Caco-2 (cell line): ENCODE data around the gene PXT1. TPM values are rescaled to one million over a fixed set of nuclear protein-coding genes. Genes with fewer than 3 reads are reported as not detected.

Source experiments
- BruUV-seq: library from RNA; stranded (reverse); fragments of 400-500 nt; replicated peaks from 2 replicates; lab custom pipeline; 2021; lab: Mats Ljungman, UMichigan
- CTCF ChIA-PET: fragments of 300-600 bp; sonication (Branson Sonifier 250); formaldehyde crosslinking; loops from one replicate; lab custom pipeline; 2022; ENCODE audit warnings: antibody characterized with exemption; lab: Charles Lee
- POLR2A ChIA-PET: fragments of 300-600 bp; sonication (Branson Sonifier 250); formaldehyde crosslinking; loops from one replicate; lab custom pipeline; 2022; ENCODE audit warnings: antibody characterized with exemption; lab: Charles Lee
- DNase-seq, 2 experiments: peaks; one replicate each; pipeline versions ENCODE4 v3.0.0 to v3.0.0-alpha.2; 2020 to 2022
- H3K27me3 ChIP-seq: replicated peaks from 2 replicates; pipeline ENCODE4 v1.6.0; 2011; ENCODE audit warnings: low read length; ENCODE audit not compliant: control insufficient read depth, insufficient read depth
- H3K36me3 ChIP-seq: 2 replicates; pipeline ENCODE4 v1.5.1; 2011; ENCODE audit warnings: low read length; ENCODE audit not compliant: control insufficient read depth, insufficient read depth
- H3K4me1 ChIP-seq: fragments of 250-450 bp; sonication (Bioruptor Pico); 2 replicates; pipeline ENCODE4 v1.5.1; 2020; ENCODE audit warnings: mild to moderate bottlenecking
- H3K4me3 ChIP-seq: 2 replicates; pipeline ENCODE4 v1.5.1; 2011; ENCODE audit warnings: low read depth, mild to moderate bottlenecking, control low read depth, low read length
- H3K9me3 ChIP-seq: fragments of 250-450 bp; sonication (Bioruptor Pico); 2 replicates; pipeline ENCODE4 v1.5.1; 2020; ENCODE audit warnings: mild to moderate bottlenecking, moderate library complexity
- H3K27ac Mint-ChIP-seq: one replicate; pipeline ENCODE4 v1.8.0; 2022; ENCODE audit warnings: mixed read lengths; ENCODE audit not compliant: unreplicated experiment
- H3K27me3 Mint-ChIP-seq: one replicate; pipeline ENCODE4 v1.8.0; 2022; ENCODE audit warnings: mixed read lengths; ENCODE audit not compliant: insufficient read depth, unreplicated experiment
- H3K36me3 Mint-ChIP-seq: one replicate; pipeline ENCODE4 v1.8.0; 2022; ENCODE audit warnings: mild to moderate bottlenecking, mixed read lengths; ENCODE audit not compliant: insufficient read depth, unreplicated experiment
- H3K4me1 Mint-ChIP-seq: one replicate; pipeline ENCODE4 v1.8.0; 2022; ENCODE audit warnings: low read depth, mixed read lengths; ENCODE audit not compliant: unreplicated experiment
- H3K4me3 Mint-ChIP-seq: one replicate; pipeline ENCODE4 v1.8.0; 2022; ENCODE audit warnings: mild to moderate bottlenecking, moderate library complexity, mixed read lengths; ENCODE audit not compliant: unreplicated experiment
- H3K9me3 Mint-ChIP-seq: one replicate; pipeline ENCODE4 v1.8.0; 2022; ENCODE audit warnings: mixed read lengths; ENCODE audit not compliant: unreplicated experiment
- intact Hi-C: fragments of 100-400 bp; cut with micrococcal nuclease; formaldehyde crosslinking; loops from one replicate; pipeline ENCODE4 v1.10.0; 2022; ENCODE audit not compliant: unreplicated experiment
- total RNA-seq: library from RNA; stranded (reverse); gene quantifications from 2 replicates; pipeline ENCODE4 v1.2.3, GENCODE V29; 2022
- TF ChIP-seq, protein P1 (sequence below), 2 experiments: fragments of 200-600 bp in 1 of 2; IDR thresholded peaks; 1 replicate in 1 of 2; 2 replicates in 1 of 2; pipeline versions ENCODE4 v1.5.1 to v1.8.0; 2011 to 2022; ENCODE audit warnings: antibody characterized with exemption in 1 of 2, control low read depth in 1 of 2, inconsistent platforms in 1 of 2, low read depth in 1 of 2, low read length in 1 of 2, mild to moderate bottlenecking in 1 of 2, moderate library complexity in 1 of 2; ENCODE audit not compliant: insufficient read depth in 1 of 2, severe bottlenecking in 1 of 2, unreplicated experiment in 1 of 2

The PXT1 gene
- total RNA-seq, 1 experiment from 2014 or later, result not detected

DNA sequence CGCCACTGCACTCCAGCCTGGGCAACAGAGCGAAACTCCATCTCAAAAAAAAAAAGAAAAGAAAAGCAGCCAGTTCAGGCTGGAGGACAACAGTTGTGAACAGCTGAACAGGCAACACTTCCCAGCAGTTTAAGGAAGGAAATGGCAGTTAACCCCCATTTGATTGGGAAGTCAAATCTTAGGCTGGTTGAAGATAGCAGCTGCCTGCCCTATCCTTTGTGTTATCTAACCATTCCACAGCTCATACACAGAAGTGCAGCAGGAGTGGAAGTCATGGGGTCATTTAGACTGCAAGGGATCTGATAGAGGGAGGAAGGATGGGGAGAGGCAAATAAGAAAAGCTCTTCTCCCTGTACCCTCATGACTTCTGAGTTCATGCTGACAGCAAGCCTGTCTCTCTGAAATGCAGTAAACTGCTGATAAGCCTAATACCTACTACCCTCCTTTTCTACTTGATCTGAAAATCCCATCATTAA lies 35.4 kb upstream of the PXT1 start:
- no peak overlapping the region for H3K4me3 ChIP-seq
- intact Hi-C loops, result no loop called here
- H3K4me1 Mint-ChIP-seq, result no peaks in the 10 kb centered on the region
- DNase-seq, result no peak
- H3K36me3 Mint-ChIP-seq, result peaks cover 53% of the 10 kb centered on the region
- H3K4me1 ChIP-seq, result no peaks in the 10 kb centered on the region
- no peak overlapping the region for H3K27ac Mint-ChIP-seq
- H3K9me3 ChIP-seq, result no peaks in the 10 kb centered on the region
- POLR2A ChIA-PET, result interaction anchor here (0.6 kb wide), 1 partner anchor 95 kb away, joined by 3 read pairs; no protein-coding TSS in a partner anchor
- H3K27me3 Mint-ChIP-seq, result no peaks in the 10 kb centered on the region
- BruUV-seq, result no TSS peak
- H3K4me3 Mint-ChIP-seq, result no peak overlapping the region
- H3K9me3 Mint-ChIP-seq, result no peaks in the 10 kb centered on the region
- TF ChIP-seq, protein P1, sequence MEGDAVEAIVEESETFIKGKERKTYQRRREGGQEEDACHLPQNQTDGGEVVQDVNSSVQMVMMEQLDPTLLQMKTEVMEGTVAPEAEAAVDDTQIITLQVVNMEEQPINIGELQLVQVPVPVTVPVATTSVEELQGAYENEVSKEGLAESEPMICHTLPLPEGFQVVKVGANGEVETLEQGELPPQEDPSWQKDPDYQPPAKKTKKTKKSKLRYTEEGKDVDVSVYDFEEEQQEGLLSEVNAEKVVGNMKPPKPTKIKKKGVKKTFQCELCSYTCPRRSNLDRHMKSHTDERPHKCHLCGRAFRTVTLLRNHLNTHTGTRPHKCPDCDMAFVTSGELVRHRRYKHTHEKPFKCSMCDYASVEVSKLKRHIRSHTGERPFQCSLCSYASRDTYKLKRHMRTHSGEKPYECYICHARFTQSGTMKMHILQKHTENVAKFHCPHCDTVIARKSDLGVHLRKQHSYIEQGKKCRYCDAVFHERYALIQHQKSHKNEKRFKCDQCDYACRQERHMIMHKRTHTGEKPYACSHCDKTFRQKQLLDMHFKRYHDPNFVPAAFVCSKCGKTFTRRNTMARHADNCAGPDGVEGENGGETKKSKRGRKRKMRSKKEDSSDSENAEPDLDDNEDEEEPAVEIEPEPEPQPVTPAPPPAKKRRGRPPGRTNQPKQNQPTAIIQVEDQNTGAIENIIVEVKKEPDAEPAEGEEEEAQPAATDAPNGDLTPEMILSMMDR (IDR thresholded peaks at IDR 0.05; ENCODE audit: insufficient read depth in 1 of 2, low read depth in 1 of 2, low read length in 1 of 2, severe bottlenecking in 1 of 2, unreplicated experiment in 1 of 2), result no peak
- H3K36me3 ChIP-seq, result no peaks in the 10 kb centered on the region
- CTCF ChIA-PET, result interaction anchor here (1.0 kb wide), 1 partner anchor 55 kb away, joined by 3 read pairs; no protein-coding TSS in a partner anchor
- no peaks in the 10 kb centered on the region for H3K27me3 ChIP-seq

DNA sequence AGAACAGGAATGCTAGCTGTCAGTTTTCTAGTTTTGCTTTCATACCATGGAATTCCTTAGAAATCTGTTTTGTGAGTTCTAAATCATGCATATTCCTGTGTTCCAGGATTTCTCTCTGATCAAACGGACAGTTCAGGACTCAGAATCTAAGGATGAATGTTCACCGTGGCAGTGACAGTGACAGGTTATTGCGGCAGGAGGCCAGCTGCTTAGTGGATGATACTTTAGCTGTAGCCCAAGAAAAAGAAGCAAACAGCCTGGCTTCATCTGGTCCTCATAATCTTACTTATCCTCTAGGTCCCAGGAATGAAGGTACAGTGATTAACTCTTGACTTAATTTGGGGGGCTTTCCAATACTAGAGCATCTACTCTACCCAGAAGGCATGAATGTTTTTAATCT lies 27.3 kb upstream of the PXT1 start:
- H3K36me3 Mint-ChIP-seq, result peaks cover 31% of the 10 kb centered on the region

DNA sequence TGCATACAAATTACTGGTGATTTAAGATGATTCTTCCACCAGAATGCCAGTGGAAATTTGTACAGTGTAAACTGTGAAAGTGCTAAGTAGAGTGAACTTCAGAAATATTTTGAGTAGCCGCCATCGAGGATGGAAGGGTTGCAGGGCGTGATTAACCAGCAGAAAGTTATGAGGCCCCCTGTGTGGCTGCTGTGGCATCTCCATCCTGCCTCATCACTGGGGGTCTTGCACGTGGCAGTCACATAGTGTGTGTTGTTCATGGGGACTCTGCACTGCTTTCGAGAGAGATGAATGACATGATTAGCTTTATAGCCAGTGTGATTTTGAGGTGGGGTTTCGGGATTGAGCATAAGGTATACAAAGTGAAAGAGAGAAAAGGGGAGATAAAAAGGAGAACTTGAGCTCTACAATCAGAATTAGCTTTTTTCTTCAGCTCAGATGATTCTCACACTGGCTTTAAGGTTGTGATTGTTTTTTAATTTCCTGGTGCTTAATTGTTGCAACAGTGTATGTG lies 26.6 kb upstream of the PXT1 start:
- Histone ChIP-seq H3K36me3 (no peaks in the 10 kb centered on the region), H3K27me3 (no peaks in the 10 kb centered on the region), H3K4me3 (no peak overlapping the region), H3K4me1 (no peaks in the 10 kb centered on the region), H3K9me3 (no peaks in the 10 kb centered on the region)
- H3K4me1 Mint-ChIP-seq, result no peaks in the 10 kb centered on the region
- no peak for DNase-seq
- H3K27ac Mint-ChIP-seq, result no peak overlapping the region
- no peak overlapping the region for H3K4me3 Mint-ChIP-seq
- ChIA-PET CTCF (interaction anchor here (0.6 kb wide), 1 partner anchor 146 kb away, joined by 3 read pairs; no protein-coding TSS in a partner anchor), POLR2A (no interaction called here)
- TF ChIP-seq, protein P1 (IDR thresholded peaks at IDR 0.05; ENCODE audit: insufficient read depth in 1 of 2, low read depth in 1 of 2, low read length in 1 of 2, severe bottlenecking in 1 of 2, unreplicated experiment in 1 of 2), result no peak
- H3K36me3 Mint-ChIP-seq, result peaks cover 25% of the 10 kb centered on the region
- no peaks in the 10 kb centered on the region for H3K27me3 Mint-ChIP-seq
- no peaks in the 10 kb centered on the region for H3K9me3 Mint-ChIP-seq
- intact Hi-C loops, result no loop called here
- no TSS peak for BruUV-seq

More for the DNA sequence above, 27.3 kb upstream of the PXT1 start:
- TF ChIP-seq, protein P1 (IDR thresholded peaks at IDR 0.05; ENCODE audit: insufficient read depth in 1 of 2, low read depth in 1 of 2, low read length in 1 of 2, severe bottlenecking in 1 of 2, unreplicated experiment in 1 of 2), result no peak
- no peaks in the 10 kb centered on the region for H3K9me3 ChIP-seq
- H3K27me3 ChIP-seq, result no peaks in the 10 kb centered on the region
- no peak overlapping the region for H3K4me3 Mint-ChIP-seq
- DNase-seq, result no peak
- intact Hi-C loops, result no loop called here
- no peaks in the 10 kb centered on the region for H3K4me1 ChIP-seq
- no peak overlapping the region for H3K4me3 ChIP-seq
- H3K27me3 Mint-ChIP-seq, result no peaks in the 10 kb centered on the region
- ChIA-PET POLR2A (no interaction called here), CTCF (no interaction called here)
- no peaks in the 10 kb centered on the region for H3K36me3 ChIP-seq
- no TSS peak for BruUV-seq
- H3K27ac Mint-ChIP-seq, result no peak overlapping the region
- no peaks in the 10 kb centered on the region for H3K4me1 Mint-ChIP-seq
- H3K9me3 Mint-ChIP-seq, result no peaks in the 10 kb centered on the region
